ENCODE results near the gene CDK2. TPM values are rescaled to one million over a fixed set of nuclear protein-coding genes. Genes with fewer than 3 reads are reported as not detected.
A peak's percentile ranks its signal among the peaks of the same experiment; 100 is the strongest.

The CDK2 gene
- total RNA-seq, 1 donor: 38.5 TPM

GRCh38 chr12:55972042-55972441 is 5.4 kb downstream of the CDK2 start:
- peak overlapping the region; percentile 89 for H3K4me3 ChIP-seq (ENCODE audit: low read depth, low read length)
- peak; percentile 79 for DNase-seq (ENCODE audit: low read depth)
- TF ChIP-seq, protein P1, sequence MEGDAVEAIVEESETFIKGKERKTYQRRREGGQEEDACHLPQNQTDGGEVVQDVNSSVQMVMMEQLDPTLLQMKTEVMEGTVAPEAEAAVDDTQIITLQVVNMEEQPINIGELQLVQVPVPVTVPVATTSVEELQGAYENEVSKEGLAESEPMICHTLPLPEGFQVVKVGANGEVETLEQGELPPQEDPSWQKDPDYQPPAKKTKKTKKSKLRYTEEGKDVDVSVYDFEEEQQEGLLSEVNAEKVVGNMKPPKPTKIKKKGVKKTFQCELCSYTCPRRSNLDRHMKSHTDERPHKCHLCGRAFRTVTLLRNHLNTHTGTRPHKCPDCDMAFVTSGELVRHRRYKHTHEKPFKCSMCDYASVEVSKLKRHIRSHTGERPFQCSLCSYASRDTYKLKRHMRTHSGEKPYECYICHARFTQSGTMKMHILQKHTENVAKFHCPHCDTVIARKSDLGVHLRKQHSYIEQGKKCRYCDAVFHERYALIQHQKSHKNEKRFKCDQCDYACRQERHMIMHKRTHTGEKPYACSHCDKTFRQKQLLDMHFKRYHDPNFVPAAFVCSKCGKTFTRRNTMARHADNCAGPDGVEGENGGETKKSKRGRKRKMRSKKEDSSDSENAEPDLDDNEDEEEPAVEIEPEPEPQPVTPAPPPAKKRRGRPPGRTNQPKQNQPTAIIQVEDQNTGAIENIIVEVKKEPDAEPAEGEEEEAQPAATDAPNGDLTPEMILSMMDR (IDR thresholded peaks at IDR 0.05; ENCODE audit: insufficient read depth, low read length): no peak

- no peak for DNase-seq (ENCODE audit: low read depth)
- H3K4me3 ChIP-seq (ENCODE audit: low read depth, low read length): peak overlapping the region; percentile 89
- TF ChIP-seq, protein P1 (IDR thresholded peaks at IDR 0.05; ENCODE audit: insufficient read depth, low read length): no peak
Observed at GRCh38 chr12:55972456-55972855, 5.8 kb downstream of the CDK2 start.

DNA sequence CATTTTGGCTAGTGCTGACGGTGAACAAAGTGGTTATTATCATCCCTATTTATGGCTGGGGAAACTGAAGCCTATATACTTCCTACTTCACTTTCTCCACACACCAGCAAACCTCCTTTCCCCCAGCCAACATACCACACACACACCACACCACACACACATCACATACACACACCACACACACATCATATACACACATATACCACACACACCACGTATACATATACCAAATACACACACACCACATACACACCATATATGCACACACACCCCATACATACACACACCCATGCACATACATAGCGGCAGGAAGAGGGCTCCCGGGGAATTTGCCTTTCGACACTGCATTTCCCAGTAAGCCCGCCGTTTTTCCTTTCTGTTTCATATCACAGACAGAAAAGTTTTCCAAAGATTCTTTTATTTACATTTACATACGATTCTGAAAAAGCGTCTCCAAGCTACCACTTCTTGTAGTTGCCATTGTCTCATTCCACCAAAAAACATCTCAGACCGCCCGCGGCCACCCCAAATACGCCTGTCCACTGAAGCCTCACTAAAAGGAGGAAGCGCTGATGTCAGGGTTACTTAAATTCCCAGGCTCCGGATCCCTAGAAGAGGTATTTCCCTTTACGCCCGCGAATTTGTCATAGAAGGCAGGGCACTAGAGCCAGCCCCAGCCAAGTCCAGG is 6.4 kb downstream of the CDK2 start:
- H3K4me3 ChIP-seq (ENCODE audit: low read depth, low read length): peak overlapping the region; percentile 89
- TF ChIP-seq, protein P1 (IDR thresholded peaks at IDR 0.05; ENCODE audit: insufficient read depth, low read length): no peak
- DNase-seq (ENCODE audit: low read depth): no peak

GRCh38 chr12:55973599-55974307 is 7.1 kb downstream of the CDK2 start, which contains the start of gene RAB5B:
RAB5B (plus strand) TSS chr12:55974078; CDS start chr12:55986961, 12,883 bp downstream.
- peak within 1 kb of the TSS; percentile 92 for H3K4me3 ChIP-seq (ENCODE audit: low read depth, low read length)
- TF ChIP-seq, protein P1 (IDR thresholded peaks at IDR 0.05; ENCODE audit: insufficient read depth, low read length): peak; percentile 46
- DNase-seq (ENCODE audit: low read depth): peak; percentile 100

DNA sequence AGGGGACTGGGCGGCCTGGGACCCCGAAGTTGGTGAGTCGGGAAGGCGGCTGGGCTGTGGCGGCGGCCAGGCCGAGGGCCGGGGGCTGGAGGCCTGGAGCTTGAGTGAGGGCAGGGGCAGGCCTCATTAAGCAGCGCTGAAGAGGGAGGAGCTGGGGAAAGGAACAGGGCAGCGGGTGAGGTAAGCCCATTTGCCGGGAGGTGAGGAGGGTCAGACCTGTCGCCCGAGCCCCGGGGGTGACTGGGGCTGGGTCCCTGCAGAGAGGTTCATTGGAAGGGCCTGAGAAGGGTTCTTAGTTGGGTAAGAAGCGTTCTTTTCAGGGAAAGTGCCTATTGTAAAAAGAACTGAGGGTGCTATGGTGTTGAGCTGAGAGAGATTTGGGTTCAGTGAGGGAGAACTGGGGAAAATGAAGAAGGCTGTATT is 7.7 kb downstream of the CDK2 start:
- DNase-seq (ENCODE audit: low read depth): no peak
- H3K4me3 ChIP-seq (ENCODE audit: low read depth, low read length): peak overlapping the region; percentile 92
- TF ChIP-seq, protein P1 (IDR thresholded peaks at IDR 0.05; ENCODE audit: insufficient read depth, low read length): no peak

GRCh38 chr12:55978393-55978792 is 11.8 kb downstream of the CDK2 start:
- no peak overlapping the region for H3K4me3 ChIP-seq (ENCODE audit: low read depth, low read length)
- TF ChIP-seq, protein P1 (IDR thresholded peaks at IDR 0.05; ENCODE audit: insufficient read depth, low read length): no peak

More at GRCh38 chr12:55978393-55978792, 11.8 kb downstream of the CDK2 start:
- DNase-seq (ENCODE audit: low read depth): no peak

All from fibroblast of the aortic adventitia (primary cell).